Thyroid gland (tissue), 4 donors: ENCODE measurements around the gene CCR2.

Experiments used
- POLR2A ChIP-seq, 2 donors: fragments of 450-650 bp; IDR thresholded peaks; one replicate each; pipeline ENCODE4 v1.6.1; 2017; ENCODE audit warnings: antibody characterized with exemption in 2 of 2, mild to moderate bottlenecking in 2 of 2, moderate library complexity in 1 of 2
- TF ChIP-seq, protein P1 (sequence below), 6 experiments: fragments of 200-600 bp in 3 of 6; fragments of 450-650 bp in 3 of 6; sonication (generic) in 3 of 6; IDR thresholded peaks; one replicate each; pipeline ENCODE4 v1.5.1; 2016 to 2019; ENCODE audit warnings: antibody characterized with exemption in 6 of 6, mild to moderate bottlenecking in 2 of 6, inconsistent platforms in 1 of 6, moderate library complexity in 1 of 6

DNA sequence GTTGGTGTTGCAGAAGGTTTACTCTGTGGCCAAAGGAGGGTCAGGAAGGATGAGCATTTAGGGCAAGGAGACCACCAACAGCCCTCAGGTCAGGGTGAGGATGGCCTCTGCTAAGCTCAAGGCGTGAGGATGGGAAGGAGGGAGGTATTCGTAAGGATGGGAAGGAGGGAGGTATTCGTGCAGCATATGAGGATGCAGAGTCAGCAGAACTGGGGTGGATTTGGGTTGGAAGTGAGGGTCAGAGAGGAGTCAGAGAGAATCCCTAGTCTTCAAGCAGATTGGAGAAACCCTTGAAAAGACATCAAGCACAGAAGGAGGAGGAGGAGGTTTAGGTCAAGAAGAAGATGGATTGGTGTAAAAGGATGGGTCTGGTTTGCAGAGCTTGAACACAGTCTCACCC lies 20.8 kb downstream of the CCR2 start:
- TF ChIP-seq, protein P1, sequence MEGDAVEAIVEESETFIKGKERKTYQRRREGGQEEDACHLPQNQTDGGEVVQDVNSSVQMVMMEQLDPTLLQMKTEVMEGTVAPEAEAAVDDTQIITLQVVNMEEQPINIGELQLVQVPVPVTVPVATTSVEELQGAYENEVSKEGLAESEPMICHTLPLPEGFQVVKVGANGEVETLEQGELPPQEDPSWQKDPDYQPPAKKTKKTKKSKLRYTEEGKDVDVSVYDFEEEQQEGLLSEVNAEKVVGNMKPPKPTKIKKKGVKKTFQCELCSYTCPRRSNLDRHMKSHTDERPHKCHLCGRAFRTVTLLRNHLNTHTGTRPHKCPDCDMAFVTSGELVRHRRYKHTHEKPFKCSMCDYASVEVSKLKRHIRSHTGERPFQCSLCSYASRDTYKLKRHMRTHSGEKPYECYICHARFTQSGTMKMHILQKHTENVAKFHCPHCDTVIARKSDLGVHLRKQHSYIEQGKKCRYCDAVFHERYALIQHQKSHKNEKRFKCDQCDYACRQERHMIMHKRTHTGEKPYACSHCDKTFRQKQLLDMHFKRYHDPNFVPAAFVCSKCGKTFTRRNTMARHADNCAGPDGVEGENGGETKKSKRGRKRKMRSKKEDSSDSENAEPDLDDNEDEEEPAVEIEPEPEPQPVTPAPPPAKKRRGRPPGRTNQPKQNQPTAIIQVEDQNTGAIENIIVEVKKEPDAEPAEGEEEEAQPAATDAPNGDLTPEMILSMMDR (IDR thresholded peaks at IDR 0.05), result no peak
- TF ChIP-seq POLR2A (IDR thresholded peaks at IDR 0.05), result no peak
